Vagina (tissue), 2 donors: ENCODE measurements around the gene MACROD2. TPM values are rescaled to one million over a fixed set of nuclear protein-coding genes. Genes with fewer than 3 reads are reported as not detected.

ENCODE experiments used
- DNase-seq, 2 donors: peaks; one replicate each; pipeline ENCODE4 v3.0.0-alpha.2; 2017; ENCODE audit errors: extremely low spot score in 2 of 2
- H3K27ac ChIP-seq: fragments of 200-600 bp; sonication (generic); one replicate; pipeline ENCODE4 v1.5.1; 2019
- H3K27me3 ChIP-seq: fragments of 200-600 bp; sonication (generic); one replicate; pipeline ENCODE4 v1.5.1; 2019
- H3K36me3 ChIP-seq, 2 donors: fragments of 200-600 bp; sonication (generic); one replicate each; pipeline ENCODE4 v1.5.1; 2017 to 2019
- H3K4me1 ChIP-seq: fragments of 200-600 bp; sonication (generic); one replicate; pipeline ENCODE4 v1.5.1; 2019
- H3K4me3 ChIP-seq, 2 donors: fragments of 200-600 bp; sonication (generic); 1 replicate in 1 of 2; 2 replicates in 1 of 2; pipeline ENCODE4 v1.5.1; 2016 to 2019
- H3K9me3 ChIP-seq: fragments of 200-600 bp; sonication (generic); one replicate; pipeline ENCODE4 v1.5.1; 2019
- CTCF ChIP-seq, 3 experiments: fragments of 450-650 bp in 2 of 3; fragments of 200-600 bp in 1 of 3; sonication (generic) in 1 of 3; IDR thresholded peaks; one replicate each; pipeline ENCODE4 v1.5.1; 2017 to 2019; ENCODE audit warnings: antibody characterized with exemption in 3 of 3, mild to moderate bottlenecking in 2 of 3, moderate library complexity in 2 of 3
- POLR2A ChIP-seq, 2 donors: fragments of 450-650 bp; IDR thresholded peaks; one replicate each; pipeline ENCODE4 v1.6.1; 2017; ENCODE audit warnings: antibody characterized with exemption in 2 of 2, mild to moderate bottlenecking in 2 of 2, moderate library complexity in 2 of 2
- POLR2AphosphoS5 ChIP-seq, 2 donors: sonication (generic); formaldehyde crosslinking; IDR thresholded peaks; one replicate each; pipeline ENCODE4 v1.9.0; 2017; ENCODE audit warnings: antibody characterized with exemption in 2 of 2, mild to moderate bottlenecking in 2 of 2, low read depth in 1 of 2; ENCODE audit not compliant: insufficient read depth in 1 of 2
- intact Hi-C: fragments of 100-400 bp; cut with DNase I; formaldehyde crosslinking; loops from one replicate; pipeline ENCODE4 v1.15.1; 2023
- total RNA-seq: library from RNA; depleted of rRNA; stranded (reverse); fragments of >200 nt; gene quantifications from one replicate; pipeline ENCODE4 v1.2.3, GENCODE V29; 2016

The MACROD2 gene
- total RNA-seq, 1 donor from 2014 or later: 12.5 TPM

GRCh38 chr20:14098261-14098660 is 102.9 kb downstream of the MACROD2 start:
- Histone ChIP-seq H3K9me3 (no peaks in the 10 kb centered on the region), H3K4me3 (no peak overlapping the region), H3K4me1 (no peaks in the 10 kb centered on the region), H3K36me3 (no peaks in the 10 kb centered on the region), H3K27ac (no peak overlapping the region), H3K27me3 (no peaks in the 10 kb centered on the region)
- intact Hi-C loops: no loop called here
- no peak for TF ChIP-seq POLR2A (IDR thresholded peaks at IDR 0.05)
- no peak for TF ChIP-seq POLR2AphosphoS5 (IDR thresholded peaks at IDR 0.05; ENCODE audit: insufficient read depth in 1 of 2, low read depth in 1 of 2)
- TF ChIP-seq CTCF (IDR thresholded peaks at IDR 0.05): no peak
- DNase-seq: no peak

GRCh38 chr20:14113416-14113815 is 118.1 kb downstream of the MACROD2 start:
- H3K4me3 ChIP-seq: no peak overlapping the region
- no peaks in the 10 kb centered on the region for H3K9me3 ChIP-seq
- H3K27ac ChIP-seq: no peak overlapping the region
- H3K4me1 ChIP-seq: no peaks in the 10 kb centered on the region
- H3K27me3 ChIP-seq: no peaks in the 10 kb centered on the region
- no peaks in the 10 kb centered on the region for H3K36me3 ChIP-seq
- intact Hi-C loops: no loop called here
- DNase-seq: no peak
- TF ChIP-seq CTCF (IDR thresholded peaks at IDR 0.05) (no peak), POLR2AphosphoS5 (IDR thresholded peaks at IDR 0.05; ENCODE audit: insufficient read depth in 1 of 2, low read depth in 1 of 2) (no peak)

- no peak for DNase-seq
- H3K27me3 ChIP-seq: no peaks in the 10 kb centered on the region
- H3K36me3 ChIP-seq: no peaks in the 10 kb centered on the region
- no peak for TF ChIP-seq CTCF (IDR thresholded peaks at IDR 0.05)
- no peak for TF ChIP-seq POLR2A (IDR thresholded peaks at IDR 0.05)
- no peak for TF ChIP-seq POLR2AphosphoS5 (IDR thresholded peaks at IDR 0.05; ENCODE audit: insufficient read depth in 1 of 2, low read depth in 1 of 2)
- no peak overlapping the region for H3K4me3 ChIP-seq
- H3K9me3 ChIP-seq: no peaks in the 10 kb centered on the region
- no peaks in the 10 kb centered on the region for H3K4me1 ChIP-seq
- intact Hi-C loops: no loop called here
- H3K27ac ChIP-seq: no peak overlapping the region
Measured at GRCh38 chr20:14114065-14114704, 118.9 kb downstream of the MACROD2 start.

- TF ChIP-seq CTCF (IDR thresholded peaks at IDR 0.05): no peak
- TF ChIP-seq POLR2A (IDR thresholded peaks at IDR 0.05): no peak
- no peak for TF ChIP-seq POLR2AphosphoS5 (IDR thresholded peaks at IDR 0.05; ENCODE audit: insufficient read depth in 1 of 2, low read depth in 1 of 2)
- no peak overlapping the region for H3K27ac ChIP-seq
- no peaks in the 10 kb centered on the region for H3K4me1 ChIP-seq
- H3K27me3 ChIP-seq: no peaks in the 10 kb centered on the region
- intact Hi-C loops: no loop called here
- no peaks in the 10 kb centered on the region for H3K9me3 ChIP-seq
- H3K36me3 ChIP-seq: no peaks in the 10 kb centered on the region
- H3K4me3 ChIP-seq: no peak overlapping the region
- no peak for DNase-seq
Measured at GRCh38 chr20:14116037-14116436, 120.7 kb downstream of the MACROD2 start.

- no peaks in the 10 kb centered on the region for H3K27me3 ChIP-seq
- intact Hi-C loops: no loop called here
- TF ChIP-seq POLR2A (IDR thresholded peaks at IDR 0.05): no peak
- TF ChIP-seq POLR2AphosphoS5 (IDR thresholded peaks at IDR 0.05; ENCODE audit: insufficient read depth in 1 of 2, low read depth in 1 of 2): no peak
- no peak for TF ChIP-seq CTCF (IDR thresholded peaks at IDR 0.05)
- no peak overlapping the region for H3K27ac ChIP-seq
- no peak for DNase-seq
- no peaks in the 10 kb centered on the region for H3K9me3 ChIP-seq
- H3K4me1 ChIP-seq: no peaks in the 10 kb centered on the region
- no peak overlapping the region for H3K4me3 ChIP-seq
- H3K36me3 ChIP-seq: no peaks in the 10 kb centered on the region
Measured at GRCh38 chr20:14117768-14118167, 122.5 kb downstream of the MACROD2 start.
